PC-9 (cell line): ENCODE measurements around the gene LRP1B. TPM values are rescaled to one million over a fixed set of nuclear protein-coding genes. Genes with fewer than 3 reads are reported as not detected.
"Not testable (repeated sequence)": the region's sequence is repeated elsewhere in the genome, so short reads cannot be mapped to it uniquely, and the experiment has no call there.

Experiments
- BruUV-seq: library from RNA; stranded (reverse); fragments of 400-500 nt; replicated peaks from 2 replicates; lab custom pipeline; 2021; lab: Mats Ljungman, UMichigan
- CTCF ChIA-PET: fragments of 300-600 bp; sonication (Branson Sonifier 250); formaldehyde crosslinking; loops from one replicate; lab custom pipeline; 2022; ENCODE audit warnings: antibody characterized with exemption; lab: Charles Lee
- POLR2A ChIA-PET: fragments of 300-600 bp; sonication (Branson Sonifier 250); formaldehyde crosslinking; loops from one replicate; lab custom pipeline; 2022; ENCODE audit warnings: antibody characterized with exemption; ENCODE audit not compliant: unreplicated experiment; lab: Charles Lee
- DNase-seq, 2 experiments: peaks; one replicate each; pipeline versions ENCODE4 v3.0.0 to v3.0.0-alpha.2; 2015 to 2022; ENCODE audit warnings: mixed read lengths in 1 of 2
- H2AFZ ChIP-seq: fragments of 200-600 bp; sonication (generic); 2 replicates; pipeline ENCODE4 v1.8.1; 2017; ENCODE audit warnings: antibody characterized with exemption
- H3F3A ChIP-seq: fragments of 200-600 bp; sonication (generic); 2 replicates; pipeline ENCODE4 v1.8.1; 2017; ENCODE audit warnings: antibody characterized with exemption, mild to moderate bottlenecking, low read depth; ENCODE audit not compliant: insufficient read depth
- H3K27ac ChIP-seq: fragments of 200-600 bp; sonication (generic); 2 replicates; pipeline ENCODE4 v1.6.1; 2016; ENCODE audit warnings: mixed run types
- H3K27me3 ChIP-seq: fragments of 200-600 bp; sonication (generic); 2 replicates; pipeline ENCODE4 v1.6.1; 2016; ENCODE audit warnings: low read depth, mixed run types; ENCODE audit not compliant: insufficient read depth
- H3K36me3 ChIP-seq: fragments of 200-600 bp; sonication (generic); 2 replicates; pipeline ENCODE4 v1.6.1; 2016; ENCODE audit warnings: low read depth, mixed run types
- H3K4me1 ChIP-seq: fragments of 200-600 bp; sonication (generic); replicated peaks from 2 replicates; pipeline ENCODE4 v1.6.1; 2016; ENCODE audit warnings: mixed run types; ENCODE audit not compliant: insufficient read depth
- H3K4me2 ChIP-seq: fragments of 200-600 bp; sonication (generic); 2 replicates; pipeline ENCODE4 v1.6.1; 2017; ENCODE audit warnings: mixed run types
- H3K4me3 ChIP-seq: fragments of 200-600 bp; sonication (generic); 2 replicates; pipeline ENCODE4 v1.6.1; 2016; ENCODE audit warnings: mixed run types
- H3K79me2 ChIP-seq: fragments of 200-600 bp; sonication (generic); 2 replicates; pipeline ENCODE4 v1.6.1; 2017; ENCODE audit warnings: low read depth, mixed run types
- H3K9me2 ChIP-seq: fragments of 200-600 bp; sonication (generic); 2 replicates; pipeline ENCODE4 v1.8.1; 2017; ENCODE audit warnings: mild to moderate bottlenecking; ENCODE audit not compliant: insufficient read depth
- H3K9me3 ChIP-seq: fragments of 200-600 bp; sonication (generic); 2 replicates; pipeline ENCODE4 v1.8.1; 2016; ENCODE audit warnings: low read depth; ENCODE audit not compliant: insufficient read depth
- H4K20me1 ChIP-seq: fragments of 200-600 bp; sonication (generic); 2 replicates; pipeline ENCODE4 v1.8.1; 2017; ENCODE audit not compliant: insufficient read depth
- CTCF ChIP-seq: fragments of 200-600 bp; sonication (generic); conservative IDR thresholded peaks from 2 replicates; pipeline ENCODE4 v1.6.1; 2017; ENCODE audit warnings: mixed run types, antibody characterized with exemption, mild to moderate bottlenecking, moderate library complexity
- EZH2 ChIP-seq: fragments of 200-600 bp; sonication (generic); IDR thresholded peaks from 2 replicates; pipeline ENCODE4 v1.8.0; 2017; ENCODE audit warnings: antibody characterized with exemption, low read depth
- intact Hi-C: fragments of 100-400 bp; cut with micrococcal nuclease; formaldehyde crosslinking; loops from one replicate; pipeline ENCODE4 v1.10.0; 2022; ENCODE audit not compliant: unreplicated experiment
- total RNA-seq: library from RNA; stranded (reverse); gene quantifications from 2 replicates; pipeline ENCODE4 v1.2.3, GENCODE V29; 2021

LRP1B gene
- total RNA-seq, 1 experiment from 2014 or later = 1.7 TPM

DNA sequence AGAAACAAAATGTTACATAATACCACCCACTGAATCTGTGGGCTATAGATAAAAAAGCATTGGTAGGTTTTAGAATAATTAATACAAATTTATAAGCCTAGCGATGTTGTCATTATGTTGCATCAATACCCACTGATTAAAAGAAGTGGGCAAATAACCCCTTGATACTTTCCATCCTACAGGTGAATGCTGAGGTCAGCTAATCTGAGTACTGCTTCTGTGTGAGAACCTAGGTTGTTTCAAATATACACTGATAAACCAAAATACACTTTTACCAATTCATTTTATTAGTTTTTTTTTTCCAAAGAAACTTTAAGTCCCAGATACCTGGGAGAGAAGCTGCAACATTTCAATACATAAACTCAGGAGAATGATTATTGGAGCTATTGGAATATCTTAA lies 948.6 kb downstream of the LRP1B start:
- intact Hi-C loops = no loop called here
- no peak overlapping the region for H3K4me2 ChIP-seq
- no peak overlapping the region for H3K4me3 ChIP-seq
- no peaks in the 10 kb centered on the region for H3K9me2 ChIP-seq
- H3K9me3 ChIP-seq = no peaks in the 10 kb centered on the region
- BruUV-seq = no TSS peak
- H3K4me1 ChIP-seq = no peaks in the 10 kb centered on the region
- H3K36me3 ChIP-seq = no peaks in the 10 kb centered on the region
- H4K20me1 ChIP-seq = no peaks in the 10 kb centered on the region
- TF ChIP-seq CTCF (no peak), EZH2 (no peak)
- H3K79me2 ChIP-seq = no peaks in the 10 kb centered on the region
- no peak overlapping the region for H2AFZ ChIP-seq
- ChIA-PET CTCF (no interaction called here), POLR2A (no interaction called here)
- no peak for DNase-seq
- no peak overlapping the region for H3K27ac ChIP-seq
- H3F3A ChIP-seq = no peaks in the 10 kb centered on the region
- no peaks in the 10 kb centered on the region for H3K27me3 ChIP-seq

DNA sequence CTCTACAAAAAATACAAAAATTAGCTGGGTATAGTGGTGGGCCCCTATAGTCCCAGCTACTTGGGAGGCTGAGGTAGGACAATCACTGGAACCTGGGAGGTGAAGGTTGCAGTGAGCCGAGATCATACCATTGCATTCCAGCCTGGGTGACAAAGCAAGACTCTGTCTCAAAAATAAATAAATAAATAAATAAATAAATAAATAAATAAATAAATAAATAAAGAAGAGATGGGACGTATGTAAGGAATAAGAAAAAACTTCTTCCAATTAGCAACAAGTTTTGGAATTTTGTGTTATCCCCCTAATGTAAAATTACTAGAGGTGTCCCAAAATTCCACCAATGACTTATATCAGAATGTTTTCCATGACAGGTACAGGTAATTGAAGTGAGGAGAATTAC lies 961.7 kb downstream of the LRP1B start:
- H3K4me3 ChIP-seq, POLR2A ChIA-PET, CTCF ChIA-PET, DNase-seq, H3K9me3 ChIP-seq, BruUV-seq, H4K20me1 ChIP-seq, H3K9me2 ChIP-seq, H3K79me2 ChIP-seq, H3K27me3 ChIP-seq, intact Hi-C loops, H2AFZ ChIP-seq, H3F3A ChIP-seq, H3K4me1 ChIP-seq, H3K27ac ChIP-seq, H3K4me2 ChIP-seq, H3K36me3 ChIP-seq: not testable (repeated sequence)

GRCh38 chr2:141162314-141162713 lies 968.5 kb downstream of the LRP1B start:
- no peaks in the 10 kb centered on the region for H3K79me2 ChIP-seq
- H3K9me3 ChIP-seq = no peaks in the 10 kb centered on the region
- H4K20me1 ChIP-seq = no peaks in the 10 kb centered on the region
- ChIA-PET POLR2A (no interaction called here), CTCF (no interaction called here)
- intact Hi-C loops = no loop called here
- no peaks in the 10 kb centered on the region for H3K27me3 ChIP-seq
- no peak overlapping the region for H3K4me3 ChIP-seq
- no peak overlapping the region for H3K4me2 ChIP-seq
- no peak overlapping the region for H3K27ac ChIP-seq
- H2AFZ ChIP-seq = no peak overlapping the region
- no peaks in the 10 kb centered on the region for H3F3A ChIP-seq
- no TSS peak for BruUV-seq
- no peaks in the 10 kb centered on the region for H3K9me2 ChIP-seq
- H3K4me1 ChIP-seq = no peaks in the 10 kb centered on the region
- H3K36me3 ChIP-seq = no peaks in the 10 kb centered on the region
- DNase-seq = no peak
- TF ChIP-seq EZH2 (no peak), CTCF (no peak)

DNA sequence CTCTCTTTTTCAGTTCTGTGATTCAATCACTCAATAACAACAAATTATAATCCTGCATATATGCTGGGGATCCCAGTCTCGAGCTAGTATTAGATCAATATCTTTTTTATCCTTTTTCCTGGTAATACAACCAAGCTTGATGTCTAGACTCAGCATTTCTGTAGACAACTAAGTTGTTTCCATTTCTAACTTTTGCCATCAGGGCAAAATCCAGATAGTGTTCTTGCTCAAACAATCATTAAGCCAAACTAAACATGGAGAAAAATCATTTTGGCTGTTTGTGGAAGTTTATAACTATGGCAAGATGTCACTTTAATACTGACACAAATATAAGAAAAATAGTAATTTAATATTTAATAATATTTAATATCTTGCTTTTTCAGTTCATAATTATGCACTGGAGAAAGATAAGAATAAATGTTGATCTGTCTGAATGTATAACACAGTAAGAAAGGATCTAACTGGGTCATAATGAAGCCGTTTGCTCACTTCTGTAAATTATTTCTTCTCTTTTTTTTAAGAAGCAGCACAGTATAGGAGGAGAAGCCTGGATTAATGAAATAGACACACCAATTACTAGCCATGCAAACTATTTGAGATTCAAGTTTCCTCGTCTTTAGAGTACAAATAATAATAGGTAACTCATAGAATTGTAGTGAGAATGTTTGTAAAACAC lies 979.1 kb downstream of the LRP1B start:
- no peak overlapping the region for H3K4me3 ChIP-seq
- H3K9me2 ChIP-seq = no peaks in the 10 kb centered on the region
- TF ChIP-seq CTCF (no peak), EZH2 (no peak)
- H3K4me2 ChIP-seq = no peak overlapping the region
- no peaks in the 10 kb centered on the region for H3K79me2 ChIP-seq
- CTCF ChIA-PET = no interaction called here
- no TSS peak for BruUV-seq
- H3K4me1 ChIP-seq = no peaks in the 10 kb centered on the region
- no peak overlapping the region for H2AFZ ChIP-seq
- no peaks in the 10 kb centered on the region for H3K36me3 ChIP-seq
- H4K20me1 ChIP-seq = no peaks in the 10 kb centered on the region
- POLR2A ChIA-PET = no interaction called here
- no peaks in the 10 kb centered on the region for H3F3A ChIP-seq
- H3K27ac ChIP-seq = no peak overlapping the region
- DNase-seq = no peak
- no peaks in the 10 kb centered on the region for H3K27me3 ChIP-seq
- intact Hi-C loops = no loop called here
- no peaks in the 10 kb centered on the region for H3K9me3 ChIP-seq
